WTC11 (cell line): ENCODE data around the gene ELP4. TPM values are rescaled to one million over a fixed set of nuclear protein-coding genes. Genes with fewer than 3 reads are reported as not detected.

Source experiments
- ATAC-seq: fragments of 200-7000 bp; cut with Tn5 transposase; 2 replicates; pipeline ENCODE4 v1.10.0; 2021; ENCODE audit warnings: mild to moderate bottlenecking, moderate library complexity
- CTCF ChIA-PET: fragments of 300-600 bp; sonication (Branson Sonifier 250); formaldehyde crosslinking; loops from one replicate; lab custom pipeline; 2021; ENCODE audit warnings: antibody characterized with exemption; lab: Charles Lee
- POLR2A ChIA-PET: fragments of 350-600 bp; sonication (Branson Sonifier 250); formaldehyde crosslinking; loops from one replicate; lab custom pipeline; 2021; ENCODE audit warnings: antibody characterized with exemption; lab: Charles Lee
- DNase-seq: peaks from one replicate; pipeline ENCODE4 v3.0.0; 2021; ENCODE audit warnings: low spot score
- H3K27ac Mint-ChIP-seq: 2 replicates; pipeline ENCODE4 v1.8.0; 2021; ENCODE audit warnings: mixed read lengths
- H3K27me3 Mint-ChIP-seq: 2 replicates; pipeline ENCODE4 v1.8.0; 2021; ENCODE audit warnings: low read depth, mild to moderate bottlenecking, moderate library complexity, mixed read lengths
- H3K36me3 Mint-ChIP-seq: 2 replicates; pipeline ENCODE4 v1.8.0; 2021; ENCODE audit warnings: mixed read lengths
- H3K4me1 Mint-ChIP-seq: 2 replicates; pipeline ENCODE4 v1.8.0; 2022; ENCODE audit warnings: mixed read lengths
- H3K4me3 Mint-ChIP-seq: 2 replicates; pipeline ENCODE4 v1.8.0; 2021; ENCODE audit warnings: mild to moderate bottlenecking, moderate library complexity, mixed read lengths
- H3K9me3 Mint-ChIP-seq: 2 replicates; pipeline ENCODE4 v1.8.0; 2021; ENCODE audit warnings: mixed read lengths
- AR ChIP-seq: fragments of 250-450 bp; sonication (Bioruptor Pico); IDR thresholded peaks from 2 replicates; pipeline ENCODE4 v1.9.0; 2021; ENCODE audit warnings: mild to moderate bottlenecking
- CBFB ChIP-seq: sonication (generic); formaldehyde crosslinking; IDR thresholded peaks from 2 replicates; pipeline ENCODE4 v1.8.1; 2022; ENCODE audit warnings: mild to moderate bottlenecking, low read depth, missing genetic modification reagents
- ESRRA ChIP-seq: sonication (generic); formaldehyde crosslinking; IDR thresholded peaks from 2 replicates; pipeline ENCODE4 v1.8.1; 2022; ENCODE audit warnings: mild to moderate bottlenecking, missing genetic modification reagents, borderline replicate concordance
- FOXJ3 ChIP-seq: sonication (generic); formaldehyde crosslinking; IDR thresholded peaks from 2 replicates; pipeline ENCODE4 v1.9.0; 2021; ENCODE audit warnings: missing genetic modification reagents, mild to moderate bottlenecking, borderline replicate concordance
- FOXK1 ChIP-seq: sonication (generic); formaldehyde crosslinking; IDR thresholded peaks from 2 replicates; pipeline ENCODE4 v1.8.0; 2022; ENCODE audit warnings: mild to moderate bottlenecking, moderate library complexity, missing genetic modification reagents
- GABPB1 ChIP-seq: sonication (generic); formaldehyde crosslinking; IDR thresholded peaks from 2 replicates; pipeline ENCODE4 v1.8.1; 2023; ENCODE audit warnings: mild to moderate bottlenecking, missing genetic modification reagents
- IRF1 ChIP-seq: sonication (generic); formaldehyde crosslinking; IDR thresholded peaks from 2 replicates; pipeline ENCODE4 v1.8.0; 2023; ENCODE audit warnings: missing genetic modification reagents
- MAX ChIP-seq: sonication (generic); formaldehyde crosslinking; IDR thresholded peaks from 2 replicates; pipeline ENCODE4 v1.8.0; 2022; ENCODE audit warnings: mild to moderate bottlenecking, missing genetic modification reagents
- NFYB ChIP-seq: sonication (generic); formaldehyde crosslinking; conservative IDR thresholded peaks from 2 replicates; pipeline ENCODE4 v1.8.0; 2022; ENCODE audit warnings: low read depth, missing genetic modification reagents
- NR2C2 ChIP-seq: sonication (generic); formaldehyde crosslinking; IDR thresholded peaks from 2 replicates; pipeline ENCODE4 v1.8.0; 2022; ENCODE audit warnings: mild to moderate bottlenecking, missing genetic modification reagents
- PREB ChIP-seq: sonication (generic); formaldehyde crosslinking; IDR thresholded peaks from 2 replicates; pipeline ENCODE4 v1.8.1; 2022; ENCODE audit warnings: mild to moderate bottlenecking, missing genetic modification reagents, moderate library complexity, borderline replicate concordance
- RORB ChIP-seq: fragments of 250-450 bp; sonication (Bioruptor Pico); IDR thresholded peaks from 2 replicates; pipeline ENCODE4 v1.9.0; 2021; ENCODE audit warnings: mild to moderate bottlenecking
- SOX15 ChIP-seq: fragments of 250-450 bp; sonication (Bioruptor Pico); IDR thresholded peaks from 2 replicates; pipeline ENCODE4 v1.9.0; 2021; ENCODE audit warnings: mild to moderate bottlenecking
- TCF7 ChIP-seq: sonication (generic); formaldehyde crosslinking; IDR thresholded peaks from 2 replicates; pipeline ENCODE4 v1.8.0; 2022; ENCODE audit warnings: mild to moderate bottlenecking, low read depth, missing genetic modification reagents, moderate library complexity
- TEAD1 ChIP-seq: sonication (generic); formaldehyde crosslinking; IDR thresholded peaks from 2 replicates; pipeline ENCODE4 v1.8.0; 2022; ENCODE audit warnings: mild to moderate bottlenecking, missing genetic modification reagents
- USF1 ChIP-seq: sonication (generic); formaldehyde crosslinking; IDR thresholded peaks from 2 replicates; pipeline ENCODE4 v1.8.0; 2022; ENCODE audit warnings: mild to moderate bottlenecking, missing genetic modification reagents
- ZNF121 ChIP-seq: sonication (generic); formaldehyde crosslinking; IDR thresholded peaks from 2 replicates; pipeline ENCODE4 v1.8.0; 2023; ENCODE audit warnings: missing genetic modification reagents
- ZNF219 ChIP-seq: sonication (generic); formaldehyde crosslinking; IDR thresholded peaks from 2 replicates; pipeline ENCODE4 v1.8.0; 2023; ENCODE audit warnings: missing genetic modification reagents, mild to moderate bottlenecking, borderline replicate concordance
- ZNF281 ChIP-seq: sonication (generic); formaldehyde crosslinking; IDR thresholded peaks from 2 replicates; pipeline ENCODE4 v1.8.0; 2023; ENCODE audit warnings: mild to moderate bottlenecking, missing genetic modification reagents
- ZNF317 ChIP-seq: sonication (generic); formaldehyde crosslinking; IDR thresholded peaks from 2 replicates; pipeline ENCODE4 v1.8.1; 2023; ENCODE audit warnings: low read depth, mild to moderate bottlenecking, moderate library complexity, missing genetic modification reagents, borderline replicate concordance
- ZNF532 ChIP-seq: fragments of 250-450 bp; sonication (Bioruptor Pico); IDR thresholded peaks from 2 replicates; pipeline ENCODE4 v1.9.0; 2021; ENCODE audit warnings: mild to moderate bottlenecking, borderline replicate concordance
- ZNF671 ChIP-seq: fragments of 250-450 bp; sonication (Bioruptor Pico); IDR thresholded peaks from 2 replicates; pipeline ENCODE4 v1.8.0; 2021; ENCODE audit warnings: mild to moderate bottlenecking
- total RNA-seq: library from RNA; stranded (reverse); gene quantifications from 3 replicates; pipeline ENCODE4 v1.2.3, GENCODE V29; 2021

ELP4 gene
- total RNA-seq, 1 experiment from 2014 or later, result 14.6 TPM

- peaks cover 4% of the 10 kb centered on the region; the same call in 1 of the 2 replicates for H3K36me3 Mint-ChIP-seq
- H3K27me3 Mint-ChIP-seq, result no peaks in the 10 kb centered on the region
- H3K27ac Mint-ChIP-seq, result no peak overlapping the region
- DNase-seq, result no peak
- TF ChIP-seq NR2C2 (no peak), IRF1 (no peak), MAX (CRISPR knock-in tag) (no peak), TCF7 (CRISPR knock-in tag) (no peak), ESRRA (no peak), FOXK1 (CRISPR knock-in tag) (no peak), USF1 (CRISPR knock-in tag) (no peak)
- no peak overlapping the region for H3K4me3 Mint-ChIP-seq
- ATAC-seq, result no peak
- H3K9me3 Mint-ChIP-seq, result peaks cover 4% of the 10 kb centered on the region; the same call in 1 of the 2 replicates
- CTCF ChIA-PET, result no interaction called here
- no peaks in the 10 kb centered on the region for H3K4me1 Mint-ChIP-seq
- POLR2A ChIA-PET, result no interaction called here
These were observed 12.1 kb downstream of the ELP4 start for GRCh38 chr11:31521497-31522150.

GRCh38 chr11:31529189-31529588 is 19.6 kb downstream of the ELP4 start:
- DNase-seq (no peak), ATAC-seq (no peak)
- TF ChIP-seq USF1 (CRISPR knock-in tag), result no peak
- no peak for TF ChIP-seq ZNF281 (CRISPR knock-in tag)
- TF ChIP-seq ZNF219 (CRISPR knock-in tag), result no peak
- no peak for TF ChIP-seq SOX15
- TF ChIP-seq CBFB (CRISPR knock-in tag), result no peak
- no peak for TF ChIP-seq ZNF532 (CRISPR knock-in tag)
- no peak for TF ChIP-seq TEAD1 (CRISPR knock-in tag)
- TF ChIP-seq RORB, result no peak
- TF ChIP-seq GABPB1 (CRISPR knock-in tag), result no peak
- no peak for TF ChIP-seq PREB
- no peak for TF ChIP-seq NFYB
- TF ChIP-seq ZNF317 (CRISPR knock-in tag), result no peak
- TF ChIP-seq AR (CRISPR knock-in tag), result no peak
- TF ChIP-seq FOXJ3 (CRISPR knock-in tag), result no peak
- TF ChIP-seq ZNF671 (CRISPR knock-in tag), result no peak
- TF ChIP-seq ZNF121 (CRISPR knock-in tag), result no peak
- CTCF ChIA-PET, result no interaction called here
- H3K4me3 Mint-ChIP-seq, result no peak overlapping the region
- no peak overlapping the region for H3K27ac Mint-ChIP-seq
- peaks cover 2% of the 10 kb centered on the region; the same call in 1 of the 2 replicates for H3K36me3 Mint-ChIP-seq
- H3K9me3 Mint-ChIP-seq, result peaks cover 5% of the 10 kb centered on the region; the same call in 1 of the 2 replicates
- no peaks in the 10 kb centered on the region for H3K4me1 Mint-ChIP-seq
- H3K27me3 Mint-ChIP-seq, result no peaks in the 10 kb centered on the region
- POLR2A ChIA-PET, result no interaction called here
